Erythroblast (primary cell): ENCODE data around the gene ECI1.

Experiments used
- GATA1 ChIP-seq: IDR thresholded peaks from 2 replicates; pipeline ENCODE4 v1.6.1; 2011; ENCODE audit warnings: low read depth, mild to moderate bottlenecking, control low read depth, low read length, moderate library complexity
- POLR2A ChIP-seq: IDR thresholded peaks from 2 replicates; pipeline ENCODE4 v1.6.1; 2011; ENCODE audit warnings: mild to moderate bottlenecking, low read length

- no peak for TF ChIP-seq POLR2A
- TF ChIP-seq GATA1, result no peak
These were observed 13.8 kb downstream of the ECI1 start for GRCh38 chr16:2237493-2238149.
